HG03060 (cell line): ENCODE measurements around the gene IQCK.

Experiments used
- ATAC-seq: cut with Tn5 transposase; IDR thresholded peaks from one replicate; pipeline ENCODE4 v1.9.1; 2021; ENCODE audit warnings: low read depth, moderate number of reproducible peaks; ENCODE audit not compliant: unreplicated experiment

The IQCK gene

DNA sequence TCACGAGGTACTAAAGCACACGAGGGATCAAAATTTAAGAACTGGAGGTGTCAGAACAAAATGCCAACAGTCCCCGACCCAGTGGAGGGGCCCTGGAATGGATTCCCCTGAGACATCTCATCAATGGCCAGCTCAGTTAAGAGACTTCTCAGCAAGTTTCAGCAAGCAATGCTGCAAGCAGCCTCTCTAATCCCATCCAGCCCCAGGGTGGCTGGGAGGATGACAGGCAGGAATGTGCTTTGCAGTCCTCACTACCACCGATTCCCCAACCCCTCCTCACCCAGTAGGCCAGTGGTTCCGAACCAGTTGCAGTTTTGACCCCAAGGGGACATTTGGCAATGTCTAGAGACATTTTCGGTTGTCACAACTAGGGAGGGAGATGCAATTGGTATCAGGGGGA is 157.8 kb downstream of the IQCK start:
- ATAC-seq = no peak

DNA sequence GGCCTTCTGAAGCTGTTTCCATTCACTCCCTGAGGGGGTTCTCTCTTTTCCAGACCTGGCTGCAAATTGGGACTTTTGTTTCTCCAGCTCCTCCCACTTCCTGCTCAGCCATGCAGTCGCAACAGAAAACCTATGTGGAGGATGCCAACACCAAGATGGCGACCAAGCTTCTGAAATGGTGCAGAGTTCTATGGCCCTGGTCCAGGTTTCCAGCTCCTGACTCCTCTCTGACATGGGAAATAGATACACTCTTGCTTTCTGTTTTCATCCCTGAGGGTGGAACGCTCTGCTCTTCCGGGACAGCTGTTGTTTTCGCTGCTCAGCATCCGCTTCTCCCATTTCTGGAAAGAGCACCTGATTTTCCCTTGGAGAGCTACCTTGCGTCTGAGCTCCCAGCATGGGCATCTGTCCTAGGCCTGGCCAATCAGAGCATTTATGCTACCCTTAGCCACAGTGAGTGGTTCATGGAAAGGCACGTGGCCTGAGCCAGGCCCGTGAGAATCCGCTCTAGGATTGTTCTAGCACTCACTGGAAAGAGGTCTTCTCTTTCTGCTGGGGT is 158.5 kb downstream of the IQCK start:
- ATAC-seq = no peak

DNA sequence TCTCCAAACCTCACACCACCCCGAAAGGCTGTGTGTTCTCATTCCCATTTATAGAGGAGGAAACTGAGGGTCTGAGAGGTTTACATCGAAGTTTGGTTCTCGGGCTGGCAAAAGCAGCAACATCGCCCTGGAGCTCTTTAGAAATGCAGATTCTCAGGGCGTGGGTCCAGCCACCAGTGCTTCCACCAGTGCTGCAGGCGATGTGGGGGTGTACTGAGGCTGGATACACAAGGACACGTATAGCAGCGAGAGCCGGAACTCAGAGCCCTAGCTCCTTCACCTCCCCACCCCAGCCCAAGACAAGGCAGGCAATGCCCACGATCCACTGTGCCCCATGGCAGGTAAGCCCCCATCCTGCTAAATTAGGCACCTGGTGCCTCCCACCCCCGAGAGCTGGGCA is 160.7 kb downstream of the IQCK start:
- ATAC-seq = no peak

DNA sequence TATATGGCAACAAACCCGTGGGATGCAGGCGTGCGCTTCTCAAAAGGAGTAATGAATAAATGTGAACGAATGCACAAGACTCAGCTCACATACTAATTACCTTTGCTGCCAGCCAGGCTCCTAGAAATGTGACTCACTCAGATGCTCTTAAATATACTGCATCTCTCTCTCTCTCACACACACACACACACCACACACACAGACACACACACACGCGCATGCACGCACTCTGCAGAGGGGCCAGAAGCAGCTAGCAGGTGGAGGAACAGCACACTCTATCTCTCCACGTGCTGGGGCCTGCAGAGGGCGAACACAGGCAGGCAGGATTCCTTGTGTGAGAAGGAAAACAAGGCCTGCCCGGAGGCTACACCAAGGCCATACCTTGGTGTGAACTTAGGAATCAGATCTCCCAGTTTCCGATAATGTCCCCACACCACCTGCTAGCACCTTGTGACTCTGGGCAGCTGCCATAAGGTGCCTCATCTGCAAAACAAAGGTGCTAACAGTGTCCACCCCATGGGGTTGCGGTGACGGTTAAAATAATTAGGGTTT is 161.2 kb downstream of the IQCK start:
- no peak for ATAC-seq

DNA sequence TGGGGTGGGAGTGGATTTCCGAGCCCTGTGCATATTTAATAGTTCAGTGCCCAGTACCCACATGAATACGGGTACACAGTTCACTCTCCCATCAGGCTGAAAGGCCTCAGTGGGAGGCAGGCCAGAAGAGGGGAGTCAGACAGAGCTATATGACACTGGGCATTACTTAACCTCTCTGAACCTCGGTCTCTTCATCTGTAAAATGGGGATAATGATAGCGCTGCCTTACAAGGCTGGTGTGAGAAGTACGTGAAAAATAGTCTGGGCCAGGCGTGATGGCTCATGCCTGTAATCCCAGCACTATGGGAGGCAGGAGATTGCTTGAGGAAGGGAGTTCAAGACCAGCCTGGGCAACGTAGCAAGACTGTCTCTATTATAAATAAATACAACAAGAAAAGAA is 163.0 kb downstream of the IQCK start:
- no peak for ATAC-seq

DNA sequence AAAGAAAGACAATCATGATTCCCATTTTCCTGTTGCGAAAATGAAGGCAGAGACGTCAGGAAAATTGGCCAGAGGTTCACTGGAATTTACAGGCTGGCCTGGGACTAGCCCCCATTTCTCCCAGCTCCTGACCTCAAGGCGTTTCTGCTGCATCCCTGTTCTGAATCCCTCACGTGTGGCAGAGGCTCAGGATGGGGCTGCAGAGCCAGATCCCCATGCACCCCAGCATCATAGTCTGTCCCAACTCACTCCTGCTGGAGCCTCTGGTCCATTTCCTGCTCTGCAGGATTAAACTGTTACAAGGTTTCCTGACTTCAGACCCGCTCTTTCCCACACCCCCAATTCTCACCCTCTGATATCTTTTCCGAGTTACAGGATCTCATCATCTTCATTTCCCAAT is 163.7 kb downstream of the IQCK start:
- ATAC-seq = no peak

DNA sequence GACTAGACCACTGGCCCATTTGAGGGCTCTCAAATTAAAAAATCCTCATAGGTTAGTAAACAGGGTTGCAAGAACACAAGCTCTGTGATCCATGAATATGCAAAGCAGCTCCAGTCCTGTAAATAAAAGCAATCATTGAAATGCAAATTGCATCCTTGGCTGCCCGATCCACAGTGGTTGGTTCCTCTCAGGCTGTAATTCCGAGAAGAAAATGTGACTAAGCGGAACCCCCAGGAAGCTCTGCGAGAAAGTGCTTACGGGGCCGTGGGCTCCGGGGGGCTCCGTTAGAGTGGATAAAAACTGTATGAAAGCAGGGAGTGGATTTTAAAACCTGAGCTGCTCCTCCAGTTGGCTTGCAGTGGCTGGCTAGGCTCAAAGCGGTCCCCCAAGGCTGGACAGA is 164.1 kb downstream of the IQCK start:
- ATAC-seq = no peak

DNA sequence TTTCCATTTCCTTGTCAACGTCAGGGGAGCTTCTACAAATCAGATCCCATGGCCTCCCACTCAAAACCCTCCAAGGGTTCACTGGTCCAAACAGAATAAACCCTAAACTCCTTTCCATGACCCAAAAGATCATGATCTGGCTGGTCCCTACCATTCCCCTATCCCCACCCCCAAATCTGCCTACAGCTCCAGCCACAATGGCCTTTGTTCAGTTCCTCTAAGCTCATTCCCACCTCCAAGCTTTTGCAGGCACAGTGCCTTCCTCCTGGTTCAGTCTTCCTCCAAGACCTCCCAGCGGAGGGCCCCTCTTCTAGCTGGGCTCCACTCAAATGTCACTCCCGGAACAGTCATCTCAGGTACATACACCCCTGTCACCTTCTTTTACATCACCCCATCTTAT is 164.6 kb downstream of the IQCK start:
- no peak for ATAC-seq

DNA sequence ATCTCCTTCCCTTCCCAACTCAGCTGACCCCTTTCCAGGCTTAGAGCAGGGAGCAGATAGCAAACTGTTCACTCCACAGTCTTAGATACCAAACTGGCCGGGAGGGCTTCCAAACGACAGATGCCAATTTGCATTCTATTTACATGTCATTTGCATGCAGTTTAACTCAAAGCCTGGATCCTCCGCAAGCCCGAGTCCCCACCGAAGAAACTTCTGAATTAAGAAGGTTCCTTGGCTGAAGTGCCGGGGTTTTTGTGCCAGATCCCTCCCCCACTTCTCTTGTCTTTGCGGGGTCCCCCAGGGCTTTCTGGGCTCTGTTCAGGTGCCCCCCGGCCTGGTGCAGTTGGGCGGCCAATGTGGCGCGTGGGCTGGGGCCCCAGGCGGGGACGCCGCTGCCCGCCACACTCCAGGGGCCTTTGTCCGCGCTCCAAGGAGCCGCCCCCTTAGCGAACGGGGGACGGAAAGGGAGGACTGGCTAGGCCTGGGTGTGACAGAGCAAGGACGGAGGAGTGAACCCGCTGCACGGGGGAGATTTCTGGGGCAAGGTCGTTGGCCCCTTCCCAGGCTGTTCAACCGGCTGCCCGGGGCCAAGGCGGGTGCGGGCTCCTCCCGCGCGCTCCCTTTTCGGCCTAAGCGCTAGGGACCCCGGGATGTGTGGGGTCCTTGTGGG is 165.4 kb downstream of the IQCK start:
- no peak for ATAC-seq

DNA sequence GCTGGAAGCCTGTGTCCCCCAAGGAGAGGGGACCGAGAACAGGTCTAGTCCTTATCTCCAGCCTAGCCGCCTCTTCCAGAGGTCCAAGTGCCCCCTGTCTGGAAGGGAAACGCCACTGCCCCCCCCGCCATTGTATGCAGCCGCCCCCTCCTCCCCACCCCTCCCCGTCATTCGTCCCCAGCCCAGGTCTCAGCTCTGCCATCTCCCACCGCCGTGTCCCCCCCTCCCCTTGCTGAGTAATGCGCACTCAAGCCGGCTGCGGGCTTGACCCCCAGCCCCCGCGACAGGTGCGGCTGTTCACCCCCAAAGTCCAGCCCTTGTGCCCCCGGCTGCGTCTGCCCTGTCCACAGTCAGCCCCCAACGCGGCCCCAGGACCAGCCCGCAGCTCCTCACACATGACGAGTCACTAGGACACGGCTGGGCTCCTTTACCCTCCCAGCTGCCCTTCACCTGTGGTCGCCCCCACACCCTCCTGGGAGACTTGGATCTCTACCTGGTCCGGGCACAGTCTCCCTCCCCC is 166.0 kb downstream of the IQCK start:
- no peak for ATAC-seq

DNA sequence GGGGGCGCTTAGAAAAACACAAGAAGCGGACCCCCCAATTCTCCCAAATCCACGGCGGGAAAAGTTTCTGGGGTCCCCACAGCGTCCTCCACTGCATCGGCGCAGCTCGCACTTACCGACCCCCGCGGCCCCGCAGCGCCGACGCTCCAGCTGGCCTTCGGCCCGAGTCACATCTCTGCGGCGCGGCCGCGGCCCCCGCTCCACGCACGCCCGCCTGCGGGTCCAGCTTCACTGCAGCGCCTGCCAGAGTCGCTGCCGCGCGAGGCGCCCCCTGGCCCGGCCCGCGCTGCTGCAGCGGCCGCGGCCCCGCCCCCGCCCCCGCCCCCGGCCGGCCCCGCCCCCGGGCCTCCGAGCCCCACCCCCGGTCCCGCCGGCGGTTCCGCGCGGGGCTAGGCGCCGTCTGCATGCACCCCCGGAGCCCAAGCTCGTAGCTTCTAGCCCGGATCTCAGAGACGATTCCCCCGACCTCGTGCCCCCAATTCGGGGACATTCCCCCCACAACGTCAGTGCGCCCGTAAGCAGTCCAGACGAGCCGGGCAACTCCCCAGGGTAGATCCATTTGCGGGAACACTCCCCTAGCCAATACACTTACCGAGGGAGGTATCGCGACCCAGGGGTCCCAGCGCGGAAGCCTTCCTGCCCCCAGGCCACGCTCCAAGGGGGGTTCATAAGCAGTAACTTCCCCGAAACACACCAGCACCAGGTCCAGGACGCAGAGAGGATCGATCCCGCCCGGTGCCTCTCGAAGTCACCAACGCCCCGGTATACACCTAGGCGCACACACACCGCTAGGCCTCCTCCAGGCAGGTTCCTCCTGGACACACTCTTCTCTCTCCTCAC is 166.8 kb downstream of the IQCK start, which contains the start of gene GPRC5B:
Gene GPRC5B (minus strand): TSS at position 238 of the 840 bp plus-strand sequence. CDS start 12,003 bp downstream, outside the sequence.
- no peak for ATAC-seq

DNA sequence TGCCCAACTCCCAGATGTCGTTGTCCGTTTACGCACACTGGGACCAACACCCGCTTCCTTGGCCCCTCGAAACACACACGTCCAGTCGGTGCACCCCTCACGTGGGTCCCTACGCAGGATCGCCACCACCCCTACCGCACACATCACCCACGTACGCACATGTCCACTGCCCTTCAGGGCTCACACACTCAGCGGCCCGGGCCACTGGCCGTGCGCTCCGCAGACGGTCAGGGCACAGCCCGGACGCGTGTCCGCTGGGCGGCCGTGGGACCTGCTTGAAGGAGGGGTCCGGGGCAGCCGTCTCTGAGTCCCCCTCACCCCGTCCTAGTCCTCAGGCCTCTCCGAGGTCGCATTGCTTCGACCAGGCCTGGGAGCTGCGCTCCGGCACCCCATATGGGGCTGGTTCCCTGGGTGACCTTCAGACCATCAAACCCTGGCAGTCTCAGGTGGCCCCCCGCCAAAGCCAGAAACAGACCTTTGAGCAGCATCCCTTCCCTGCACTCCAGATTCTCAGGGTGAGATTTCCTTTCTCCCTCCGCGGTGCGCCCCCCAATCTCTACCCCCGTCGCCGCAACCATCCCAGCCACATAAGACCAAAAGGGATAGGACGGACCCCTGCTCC is 167.5 kb downstream of the IQCK start:
- ATAC-seq = no peak

DNA sequence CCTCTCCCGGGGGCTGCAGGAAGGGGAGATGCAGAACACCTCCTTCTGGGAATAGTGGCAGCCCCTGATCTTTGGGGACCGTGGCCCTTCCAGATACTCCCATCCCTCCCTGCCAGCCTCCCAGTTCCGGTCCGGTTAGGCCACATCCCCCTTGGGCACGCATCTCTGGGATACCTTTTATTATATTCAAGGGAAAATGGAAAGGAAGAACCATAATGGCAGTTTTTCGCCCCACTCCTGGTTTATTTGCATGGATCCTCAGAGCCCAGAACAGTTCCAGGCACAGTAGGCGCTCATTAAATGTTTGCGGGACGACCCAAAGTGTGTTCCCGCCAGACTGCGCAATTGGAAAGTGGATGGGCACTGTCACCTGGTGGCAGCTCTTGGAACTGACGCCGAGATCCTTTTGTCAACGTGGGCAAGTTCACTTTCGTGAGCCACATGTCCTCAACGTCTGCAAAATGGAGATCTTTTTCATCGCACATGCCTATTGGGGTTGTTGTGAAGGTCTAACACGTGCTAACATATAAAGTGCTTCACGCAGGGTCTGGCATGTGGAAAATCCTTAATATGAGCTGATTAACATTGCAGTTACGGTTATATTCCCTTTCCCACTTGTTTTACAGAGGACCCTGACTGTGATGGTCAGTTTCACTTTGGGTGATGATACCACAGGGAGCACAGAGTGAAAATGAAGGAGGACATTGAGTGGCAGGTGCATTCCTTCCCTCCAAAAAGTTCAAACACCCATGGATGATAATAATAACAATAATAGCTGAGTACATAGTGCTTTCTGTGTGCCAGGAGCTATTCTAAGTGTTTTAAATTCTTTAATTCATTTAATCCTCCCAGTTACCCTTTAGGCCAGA is 168.2 kb downstream of the IQCK start:
- ATAC-seq = no peak

DNA sequence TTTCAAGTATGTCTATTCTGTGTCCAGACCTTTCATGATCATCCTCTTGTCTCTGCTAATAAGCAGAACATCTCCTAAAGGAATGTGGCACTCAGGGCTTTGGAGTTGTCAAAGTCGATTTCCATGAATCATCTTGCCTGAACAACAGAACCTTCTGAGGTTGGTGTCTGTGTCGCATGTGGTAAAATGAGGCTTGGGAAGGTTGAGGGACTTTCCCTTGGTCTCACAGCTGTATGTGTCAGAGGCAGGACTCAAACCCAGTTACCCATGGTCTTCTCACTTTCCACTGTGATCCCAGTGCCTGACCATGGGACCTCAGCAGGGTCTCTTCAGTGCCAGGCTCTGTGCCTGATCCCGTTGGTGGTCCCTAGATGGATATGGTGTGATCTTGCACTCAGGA is 170.8 kb downstream of the IQCK start:
- ATAC-seq = no peak

DNA sequence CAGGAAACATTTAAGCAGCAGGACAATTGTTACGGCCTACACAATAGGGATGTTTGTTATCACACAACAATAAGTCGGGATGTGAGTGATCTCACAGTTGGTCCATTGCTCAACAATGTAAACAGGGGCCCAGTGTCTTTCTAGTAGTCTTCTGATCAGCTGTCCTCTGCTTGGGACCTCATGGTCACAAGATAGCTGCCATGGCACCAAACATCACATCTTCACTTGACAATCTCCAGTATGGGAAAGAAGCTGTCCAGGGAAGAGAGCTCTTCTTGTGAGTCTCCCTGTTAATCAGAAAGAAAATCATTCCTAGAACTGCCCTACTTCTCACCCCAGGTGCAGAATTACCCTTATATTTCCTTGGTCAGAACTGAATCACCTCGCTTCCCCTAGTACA is 172.8 kb downstream of the IQCK start:
- no peak for ATAC-seq

DNA sequence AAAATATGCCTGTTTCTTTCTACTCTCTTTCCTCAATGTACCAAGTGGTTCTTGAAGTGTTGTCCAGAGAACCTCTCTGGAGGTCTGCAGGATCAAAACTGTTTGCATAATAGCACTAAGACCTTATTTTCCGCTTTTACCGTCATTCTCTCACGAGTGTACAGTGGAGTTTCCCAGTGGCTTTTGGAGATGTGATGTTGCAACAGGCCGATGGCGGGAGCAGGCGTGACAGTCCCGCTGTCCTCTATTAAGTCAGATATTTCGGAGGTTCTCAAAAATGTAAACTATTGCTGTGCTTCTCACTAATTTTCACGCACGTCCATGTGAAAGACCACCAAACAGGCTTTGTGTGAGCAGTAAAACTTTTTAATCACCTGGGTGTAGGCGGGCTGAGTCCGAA is 174.8 kb downstream of the IQCK start:
- ATAC-seq = no peak

DNA sequence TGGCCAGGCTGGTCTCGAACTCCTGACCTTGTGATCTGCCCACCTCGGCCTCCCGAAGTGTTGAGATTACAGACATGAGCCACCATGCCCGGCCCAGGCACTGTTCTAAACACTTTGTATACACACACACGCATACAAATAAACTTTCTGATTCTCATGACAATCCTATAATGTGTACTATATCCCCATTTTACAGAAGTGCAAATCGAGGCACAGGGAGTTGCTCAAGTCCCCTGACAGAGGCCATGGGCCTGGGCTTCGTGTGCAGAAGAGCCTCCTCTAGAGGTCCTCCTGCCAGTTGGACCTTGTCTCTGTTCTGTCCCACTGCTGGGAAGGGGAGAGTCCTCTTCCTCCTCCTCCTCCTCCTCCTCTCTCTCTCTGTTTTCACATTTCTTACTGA is 176.5 kb downstream of the IQCK start:
- no peak for ATAC-seq

DNA sequence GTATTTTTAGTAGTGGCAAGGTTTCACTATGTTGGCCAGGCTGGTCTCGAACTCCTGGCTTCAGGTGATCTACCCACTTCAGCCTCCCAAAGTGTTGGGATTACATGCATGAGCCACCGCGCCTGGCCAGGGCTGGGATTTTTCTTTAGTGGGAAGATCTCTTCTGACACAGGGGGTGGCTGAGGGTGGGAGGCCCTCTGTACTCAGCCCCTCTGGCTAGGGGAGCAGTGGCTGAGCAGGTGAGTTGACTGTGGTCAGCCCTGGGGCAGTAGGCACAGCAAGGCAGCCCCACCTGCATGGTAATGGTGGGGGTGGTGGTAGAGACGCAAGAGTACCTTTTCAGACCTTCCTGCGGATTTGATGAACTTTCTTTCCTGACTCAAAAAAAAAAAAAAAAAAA is 178.9 kb downstream of the IQCK start:
- no peak for ATAC-seq

DNA sequence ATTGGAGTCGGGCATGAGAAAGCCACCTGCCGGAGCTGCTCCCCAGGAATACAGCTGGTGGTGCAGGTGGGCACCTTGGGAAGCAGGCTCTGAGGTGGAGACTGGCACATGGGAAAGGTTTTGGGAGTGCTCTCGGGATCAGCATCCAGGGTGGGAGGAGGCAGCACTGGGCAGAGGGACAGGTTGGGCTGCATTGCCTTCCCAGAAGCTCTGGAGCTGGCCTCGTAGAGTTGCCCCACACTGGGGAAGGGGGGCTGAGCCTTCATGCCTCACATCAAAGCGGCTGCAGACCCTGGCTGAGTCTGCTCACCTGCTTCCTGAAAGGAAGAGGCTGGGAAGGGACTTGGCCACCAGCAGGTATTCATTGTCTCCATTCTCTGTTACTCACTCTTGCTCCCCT is 180.1 kb downstream of the IQCK start:
- no peak for ATAC-seq
